Fibroblast of mammary gland (primary cell): ENCODE results near the gene EFCAB6.

Experiments
- DNase-seq: peaks from one replicate; pipeline ENCODE4 v3.0.0-alpha.2; 2010; ENCODE audit warnings: low read depth
- H3K4me3 ChIP-seq: 2 replicates; pipeline ENCODE4 v1.5.1; 2011; ENCODE audit warnings: low read depth, mild to moderate bottlenecking, low read length, moderate library complexity; ENCODE audit not compliant: control insufficient read depth
- CTCF ChIP-seq: conservative IDR thresholded peaks from 2 replicates; pipeline ENCODE4 v1.5.1; 2011; ENCODE audit warnings: low read depth, low read length, inconsistent platforms; ENCODE audit not compliant: control insufficient read depth, insufficient read depth

The EFCAB6 gene

GRCh38 chr22:43840851-43841250, 28.7 kb upstream of the EFCAB6 start:
- no peak for TF ChIP-seq CTCF
- H3K4me3 ChIP-seq: no peak overlapping the region
- no peak for DNase-seq

GRCh38 chr22:43840431-43840830, 28.3 kb upstream of the EFCAB6 start:
- H3K4me3 ChIP-seq: no peak overlapping the region
- DNase-seq: no peak
- no peak for TF ChIP-seq CTCF

GRCh38 chr22:43839781-43840180, 27.7 kb upstream of the EFCAB6 start:
- DNase-seq: no peak
- no peak overlapping the region for H3K4me3 ChIP-seq

DNA sequence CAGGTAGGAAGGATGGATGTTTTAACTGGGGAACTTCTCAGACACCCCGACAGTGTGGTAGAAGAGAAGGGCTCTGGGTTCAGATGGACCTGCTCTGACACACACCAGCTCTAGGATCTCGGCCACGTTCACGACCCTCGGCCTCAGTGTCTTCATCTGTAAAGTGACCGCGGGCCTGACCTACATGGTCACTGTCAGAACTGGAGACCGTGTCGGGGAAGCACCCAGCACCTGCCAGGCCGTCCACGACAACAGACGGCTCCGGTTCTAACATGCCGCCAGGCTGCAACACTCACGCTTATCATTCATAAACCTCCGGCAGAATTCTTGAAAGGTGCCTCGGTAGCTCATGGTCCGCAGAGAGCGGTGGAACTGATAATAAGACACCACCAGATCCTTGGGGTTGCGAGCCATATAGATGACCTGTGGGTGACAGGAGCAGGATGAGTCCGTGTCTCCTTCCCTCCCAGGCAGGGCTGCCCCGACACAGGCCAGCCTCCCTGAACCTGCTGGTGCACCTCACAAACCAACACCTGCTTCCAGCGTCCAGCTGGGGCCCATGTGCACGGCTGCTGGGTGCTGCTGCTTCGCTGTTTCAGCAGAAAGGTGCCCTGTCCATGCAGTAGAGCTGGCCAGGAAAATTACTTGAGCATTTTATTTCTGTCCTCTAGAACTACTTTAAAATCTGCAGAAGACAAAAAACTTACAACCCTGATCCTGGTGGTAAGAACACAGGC, 26.6 kb upstream of the EFCAB6 start:
- no peak for TF ChIP-seq CTCF
- no peak overlapping the region for H3K4me3 ChIP-seq
- no peak for DNase-seq

More at GRCh38 chr22:43839781-43840180, 27.7 kb upstream of the EFCAB6 start:
- no peak for TF ChIP-seq CTCF

DNA sequence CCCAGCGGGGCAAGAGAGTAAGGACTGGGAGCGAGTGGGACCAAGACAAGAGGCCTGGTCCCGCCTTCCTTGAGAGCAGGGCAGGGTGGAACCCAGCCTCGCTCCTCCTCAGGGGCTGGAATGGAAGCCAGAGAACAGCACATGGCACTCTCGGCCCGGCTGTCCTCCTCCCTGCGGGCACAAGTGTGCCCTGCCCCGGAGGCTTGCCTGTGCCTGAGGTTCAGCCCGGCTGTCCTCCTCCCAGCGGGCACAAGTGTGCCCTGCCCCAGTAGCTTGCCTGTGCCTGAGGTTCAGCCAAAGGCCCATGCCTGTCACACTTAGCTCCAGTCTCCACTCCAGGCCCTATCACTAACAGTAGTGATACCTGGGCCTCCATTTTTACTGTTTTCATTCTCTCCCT, 26.1 kb upstream of the EFCAB6 start:
- no peak overlapping the region for H3K4me3 ChIP-seq
- DNase-seq: no peak
- TF ChIP-seq CTCF: no peak

GRCh38 chr22:43837666-43838065, 25.6 kb upstream of the EFCAB6 start:
- no peak for DNase-seq
- TF ChIP-seq CTCF: no peak
- no peak overlapping the region for H3K4me3 ChIP-seq

GRCh38 chr22:43835736-43836135, 23.6 kb upstream of the EFCAB6 start:
- no peak for DNase-seq
- no peak overlapping the region for H3K4me3 ChIP-seq
- no peak for TF ChIP-seq CTCF
